Natural killer cell treated with Interleukin-12 subunit alpha and Interleukin-12 subunit beta and Interleukin-15 and Interleukin-18, amount 100 ng/mL, for 72 hours (primary cell): ENCODE measurements around the gene TAAR8. TPM values are rescaled to one million over a fixed set of nuclear protein-coding genes. Genes with fewer than 3 reads are reported as not detected.
"Not testable (repeated sequence)": the region's sequence is repeated elsewhere in the genome, so short reads cannot be mapped to it uniquely, and the experiment has no call there.

Experiments
- ATAC-seq, 2 donors: fragments of 150-1000 bp; cut with Tn5 transposase in 1 of 2; sonication (Bioruptor Pico), chemical (Tn5 transposase) in 1 of 2; 2 replicates each; pipeline ENCODE4 v1.10.0; 2021
- DNase-seq: peaks from one replicate; pipeline ENCODE4 v3.0.0; 2022; ENCODE audit warnings: low spot score
- H3K27ac Mint-ChIP-seq, 2 donors: 1 replicate in 1 of 2; 2 replicates in 1 of 2; pipeline ENCODE4 v1.8.0; 2022; ENCODE audit warnings: mixed read lengths in 2 of 2, mild to moderate bottlenecking in 1 of 2, moderate library complexity in 1 of 2
- H3K27me3 Mint-ChIP-seq, 2 donors: 1 replicate in 1 of 2; 2 replicates in 1 of 2; pipeline ENCODE4 v1.8.0; 2022; ENCODE audit warnings: mixed read lengths in 2 of 2
- H3K36me3 Mint-ChIP-seq: one replicate; pipeline ENCODE4 v1.8.0; 2022; ENCODE audit warnings: mixed read lengths
- H3K4me1 Mint-ChIP-seq, 2 donors: 1 replicate in 1 of 2; 2 replicates in 1 of 2; pipeline ENCODE4 v1.8.0; 2022; ENCODE audit warnings: low read depth in 2 of 2, mixed read lengths in 2 of 2, mild to moderate bottlenecking in 1 of 2
- H3K4me3 Mint-ChIP-seq: one replicate; pipeline ENCODE4 v1.8.0; 2022; ENCODE audit warnings: mixed read lengths
- H3K9me3 Mint-ChIP-seq: 2 replicates; pipeline ENCODE4 v1.8.0; 2022; ENCODE audit warnings: mixed read lengths
- total RNA-seq, 2 donors: library from RNA; stranded (reverse); gene quantifications; one replicate each; pipeline ENCODE4 v1.2.3, GENCODE V29; 2022

TAAR8 gene
- total RNA-seq, 2 donors from 2014 or later = not detected

- H3K4me3 Mint-ChIP-seq = no peak overlapping the region
- no peak for DNase-seq
- H3K27ac Mint-ChIP-seq = no peak overlapping the region
- no peak for ATAC-seq
- peaks cover 4% of the 10 kb centered on the region for H3K36me3 Mint-ChIP-seq
- no peaks in the 10 kb centered on the region for H3K4me1 Mint-ChIP-seq
- no peaks in the 10 kb centered on the region for H3K9me3 Mint-ChIP-seq
- H3K27me3 Mint-ChIP-seq = peaks cover 20 to 36% of the 10 kb centered on the region in 2 donors
Measured at GRCh38 chr6:132568611-132569010, 16.1 kb downstream of the TAAR8 start.

GRCh38 chr6:132569170-132569569 lies 16.7 kb downstream of the TAAR8 start:
- Mint-ChIP-seq H3K4me1 (no peaks in the 10 kb centered on the region), H3K27ac (no peak overlapping the region), H3K9me3 (no peaks in the 10 kb centered on the region), H3K27me3 (peaks cover 20 to 41% of the 10 kb centered on the region in 2 donors), H3K36me3 (peaks cover 4% of the 10 kb centered on the region), H3K4me3 (no peak overlapping the region)
- ATAC-seq (no peak), DNase-seq (no peak)

GRCh38 chr6:132570221-132570777 lies 17.8 kb downstream of the TAAR8 start, which contains the start of gene TAAR6:
TAAR6 (plus strand) TSS chr6:132570322; CDS start chr6:132570322, 0 bp downstream.
- Mint-ChIP-seq H3K27me3 (peaks cover 18 to 34% of the 10 kb centered on the region in 2 donors), H3K4me3 (no peak within 1 kb of the TSS), H3K36me3 (peaks cover 4% of the 10 kb centered on the region), H3K4me1 (no peaks in the 10 kb centered on the region), H3K9me3 (no peaks in the 10 kb centered on the region), H3K27ac (no peak within 1 kb of the TSS)
- ATAC-seq = no peak
- no peak for DNase-seq

- ATAC-seq = no peak
- Mint-ChIP-seq H3K4me1 (no peaks in the 10 kb centered on the region), H3K27ac (no peak overlapping the region), H3K9me3 (no peaks in the 10 kb centered on the region), H3K4me3 (no peak overlapping the region), H3K36me3 (peaks cover 4% of the 10 kb centered on the region), H3K27me3 (peaks cover 18 to 28% of the 10 kb centered on the region in 2 donors)
- DNase-seq = no peak
Measured at GRCh38 chr6:132571774-132572173, 19.3 kb downstream of the TAAR8 start.

GRCh38 chr6:132584698-132585097 lies 32.2 kb downstream of the TAAR8 start:
- H3K27me3 Mint-ChIP-seq = peaks cover 16 to 25% of the 10 kb centered on the region in 2 donors
- no peaks in the 10 kb centered on the region for H3K36me3 Mint-ChIP-seq
- no peak overlapping the region for H3K27ac Mint-ChIP-seq
- no peak overlapping the region for H3K4me3 Mint-ChIP-seq
- no peak for ATAC-seq
- H3K9me3 Mint-ChIP-seq = no peaks in the 10 kb centered on the region
- DNase-seq = no peak
- peaks cover 4% of the 10 kb centered on the region in 2 donors for H3K4me1 Mint-ChIP-seq

GRCh38 chr6:132587424-132587823 lies 35.0 kb downstream of the TAAR8 start:
- peaks cover 7 to 19% of the 10 kb centered on the region in 2 donors for H3K27me3 Mint-ChIP-seq
- no peaks in the 10 kb centered on the region for H3K36me3 Mint-ChIP-seq
- no peaks in the 10 kb centered on the region for H3K9me3 Mint-ChIP-seq
- ATAC-seq (no peak), DNase-seq (no peak)
- no peak overlapping the region for H3K27ac Mint-ChIP-seq
- peaks cover 4% of the 10 kb centered on the region in 2 donors for H3K4me1 Mint-ChIP-seq
- no peak overlapping the region for H3K4me3 Mint-ChIP-seq

GRCh38 chr6:132589454-132589853 lies 37.0 kb downstream of the TAAR8 start, which contains the start of gene TAAR5:
TAAR5 (minus strand) TSS chr6:132589741; CDS start chr6:132589686, 55 bp downstream.
- ATAC-seq = no peak

GRCh38 chr6:132590362-132590761 lies 37.9 kb downstream of the TAAR8 start:
- no peaks in the 10 kb centered on the region for H3K36me3 Mint-ChIP-seq
- DNase-seq (no peak), ATAC-seq (no peak)
- peaks cover 7 to 18% of the 10 kb centered on the region in 2 donors for H3K27me3 Mint-ChIP-seq
- no peaks in the 10 kb centered on the region for H3K9me3 Mint-ChIP-seq
- no peak overlapping the region for H3K4me3 Mint-ChIP-seq
- H3K27ac Mint-ChIP-seq = no peak overlapping the region
- H3K4me1 Mint-ChIP-seq = peaks cover 7 to 9% of the 10 kb centered on the region in 2 donors

More at GRCh38 chr6:132589454-132589853, 37.0 kb downstream of the TAAR8 start, which contains the start of gene TAAR5:
- Mint-ChIP-seq H3K27me3 (peaks cover 7 to 18% of the 10 kb centered on the region in 2 donors), H3K9me3 (no peaks in the 10 kb centered on the region), H3K36me3 (no peaks in the 10 kb centered on the region), H3K27ac (no peak within 1 kb of the TSS), H3K4me3 (no peak within 1 kb of the TSS), H3K4me1 (peaks cover 7 to 9% of the 10 kb centered on the region in 2 donors)
- no peak for DNase-seq

GRCh38 chr6:132592855-132593254 lies 40.4 kb downstream of the TAAR8 start:
- ATAC-seq = no peak
- Mint-ChIP-seq H3K9me3 (no peaks in the 10 kb centered on the region), H3K27ac (no peak overlapping the region), H3K4me1 (peaks cover 7 to 9% of the 10 kb centered on the region in 2 donors), H3K27me3 (peaks cover 12 to 16% of the 10 kb centered on the region in 2 donors), H3K4me3 (no peak overlapping the region), H3K36me3 (no peaks in the 10 kb centered on the region)
- DNase-seq = no peak

- Mint-ChIP-seq H3K36me3 (no peaks in the 10 kb centered on the region), H3K9me3 (no peaks in the 10 kb centered on the region), H3K27me3 (peaks cover 11 to 22% of the 10 kb centered on the region in 2 donors), H3K27ac (no peak overlapping the region), H3K4me3 (no peak overlapping the region), H3K4me1 (peaks cover 6 to 10% of the 10 kb centered on the region in 2 donors)
- no peak for DNase-seq
- ATAC-seq = no peak
Measured at GRCh38 chr6:132596201-132596600, 43.7 kb downstream of the TAAR8 start.

GRCh38 chr6:132598473-132598872 lies 46.0 kb downstream of the TAAR8 start:
- H3K9me3 Mint-ChIP-seq = no peaks in the 10 kb centered on the region
- H3K36me3 Mint-ChIP-seq = no peaks in the 10 kb centered on the region
- peaks cover 11 to 22% of the 10 kb centered on the region in 2 donors for H3K27me3 Mint-ChIP-seq
- H3K4me3 Mint-ChIP-seq = no peak overlapping the region
- no peak for DNase-seq
- no peak for ATAC-seq
- no peak overlapping the region for H3K27ac Mint-ChIP-seq
- H3K4me1 Mint-ChIP-seq = peaks cover 2 to 5% of the 10 kb centered on the region in 2 donors

GRCh38 chr6:132600900-132601299 lies 48.4 kb downstream of the TAAR8 start:
- ATAC-seq = not testable (repeated sequence)

More at GRCh38 chr6:132600900-132601299, 48.4 kb downstream of the TAAR8 start:
- not testable (repeated sequence) for H3K4me3 Mint-ChIP-seq, H3K27ac Mint-ChIP-seq, H3K9me3 Mint-ChIP-seq, H3K4me1 Mint-ChIP-seq, DNase-seq, H3K36me3 Mint-ChIP-seq
- peaks cover 5 to 22% of the 10 kb centered on the region in 2 donors for H3K27me3 Mint-ChIP-seq
